Measurements from ENCODE around the gene EPHB3.
"Not testable (repeated sequence)": the region's sequence is repeated elsewhere in the genome, so short reads cannot be mapped to it uniquely, and the experiment has no call there.

EPHB3 gene

GRCh38 chr3:184602372-184603150 lies 41.0 kb downstream of the EPHB3 start:
- Mint-ChIP-seq H3K4me1 (ENCODE audit: low read depth) (no peaks in the 10 kb centered on the region), H3K4me3 (no peak overlapping the region), H3K27me3 (ENCODE audit: low read depth) (peaks cover 66% of the 10 kb centered on the region), H3K36me3 (ENCODE audit: low read depth) (peaks cover 2% of the 10 kb centered on the region), H3K9me3 (no peaks in the 10 kb centered on the region), H3K27ac (no peak overlapping the region)

DNA sequence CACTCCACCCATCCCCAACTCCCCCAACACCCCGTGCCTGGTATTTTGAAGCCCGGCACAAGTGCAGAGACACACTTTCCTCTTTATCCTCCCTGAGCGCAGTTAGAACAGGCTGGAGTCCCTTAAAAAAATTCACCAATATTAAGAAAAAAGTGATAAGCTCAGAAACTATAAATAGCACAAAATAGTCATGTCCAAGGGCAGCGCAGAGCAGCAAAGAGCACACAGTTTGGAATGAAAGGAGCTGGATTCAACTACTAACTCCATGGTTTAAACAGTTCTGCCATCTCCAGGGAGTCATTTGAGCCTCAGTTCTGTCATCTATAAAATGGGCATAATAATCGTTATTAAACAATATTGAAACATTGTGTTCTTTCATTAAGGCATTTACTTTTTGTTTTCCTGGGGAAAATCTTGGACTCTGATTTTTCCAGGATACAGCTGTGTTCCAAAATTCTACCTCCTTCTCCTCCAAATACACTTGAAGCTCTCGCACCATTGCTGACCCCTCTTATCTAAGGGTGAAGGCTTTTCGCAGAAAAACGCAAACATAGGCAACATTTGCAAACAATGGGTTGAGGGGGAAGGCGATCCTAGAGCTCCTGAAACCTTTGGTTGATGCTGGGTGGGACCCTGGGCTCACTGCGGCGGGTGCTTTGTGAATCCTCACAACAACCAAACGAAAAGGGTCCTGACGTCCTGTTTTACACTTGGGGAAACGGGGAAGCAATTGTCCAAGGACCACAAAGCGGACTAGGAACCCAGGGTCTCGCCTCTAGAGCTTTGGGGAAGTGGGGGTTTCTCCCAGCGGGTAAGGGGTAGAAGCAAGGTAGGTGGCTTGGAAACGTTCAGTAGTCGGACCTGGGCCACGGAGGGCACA lies 41.8 kb downstream of the EPHB3 start:
- Mint-ChIP-seq H3K9me3 (no peaks in the 10 kb centered on the region), H3K4me1 (ENCODE audit: low read depth) (no peaks in the 10 kb centered on the region), H3K4me3 (no peak overlapping the region), H3K36me3 (ENCODE audit: low read depth) (peaks cover 2% of the 10 kb centered on the region), H3K27ac (no peak overlapping the region), H3K27me3 (ENCODE audit: low read depth) (peaks cover 66% of the 10 kb centered on the region)

GRCh38 chr3:184604039-184604601 lies 42.5 kb downstream of the EPHB3 start:
- Mint-ChIP-seq H3K27me3 (ENCODE audit: low read depth) (peaks cover 66% of the 10 kb centered on the region), H3K4me1 (ENCODE audit: low read depth) (no peaks in the 10 kb centered on the region), H3K4me3 (no peak overlapping the region), H3K27ac (no peak overlapping the region), H3K9me3 (no peaks in the 10 kb centered on the region), H3K36me3 (ENCODE audit: low read depth) (peaks cover 2% of the 10 kb centered on the region)

GRCh38 chr3:184604615-184605290 lies 43.2 kb downstream of the EPHB3 start:
- H3K4me3 Mint-ChIP-seq = no peak overlapping the region
- H3K27me3 Mint-ChIP-seq (ENCODE audit: low read depth) = peaks cover 65% of the 10 kb centered on the region
- H3K4me1 Mint-ChIP-seq (ENCODE audit: low read depth) = no peaks in the 10 kb centered on the region
- no peak overlapping the region for H3K27ac Mint-ChIP-seq
- peaks cover 2% of the 10 kb centered on the region for H3K36me3 Mint-ChIP-seq (ENCODE audit: low read depth)
- no peaks in the 10 kb centered on the region for H3K9me3 Mint-ChIP-seq

DNA sequence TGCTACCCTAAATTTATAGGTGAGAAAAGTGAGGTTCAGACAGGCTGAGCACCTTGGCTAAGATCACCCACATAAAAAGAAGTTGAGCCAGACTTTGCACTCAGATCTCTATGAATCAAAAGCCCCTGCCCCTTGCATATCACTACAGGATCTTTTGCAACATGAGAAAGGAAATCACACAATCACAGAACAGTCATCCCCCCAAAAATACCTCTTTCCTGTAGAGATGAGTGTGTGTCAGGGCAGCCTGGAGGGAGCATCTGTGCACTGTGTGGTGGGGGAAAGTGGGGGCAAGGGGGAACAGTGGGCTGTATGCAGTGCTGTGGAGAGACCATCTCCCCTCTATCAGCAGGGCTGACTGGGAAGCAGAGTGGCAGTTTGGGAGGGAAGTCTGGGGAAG lies 46.6 kb downstream of the EPHB3 start:
- Mint-ChIP-seq H3K27ac (no peak overlapping the region), H3K27me3 (ENCODE audit: low read depth) (peaks cover 36% of the 10 kb centered on the region), H3K4me1 (ENCODE audit: low read depth) (no peaks in the 10 kb centered on the region), H3K4me3 (no peak overlapping the region), H3K36me3 (ENCODE audit: low read depth) (no peaks in the 10 kb centered on the region), H3K9me3 (no peaks in the 10 kb centered on the region)

GRCh38 chr3:184609476-184610244 lies 48.1 kb downstream of the EPHB3 start:
- no peak overlapping the region for H3K27ac Mint-ChIP-seq
- no peaks in the 10 kb centered on the region for H3K36me3 Mint-ChIP-seq (ENCODE audit: low read depth)
- H3K27me3 Mint-ChIP-seq (ENCODE audit: low read depth) = peaks cover 29% of the 10 kb centered on the region
- H3K9me3 Mint-ChIP-seq = no peaks in the 10 kb centered on the region
- H3K4me1 Mint-ChIP-seq (ENCODE audit: low read depth) = no peaks in the 10 kb centered on the region
- no peak overlapping the region for H3K4me3 Mint-ChIP-seq

- Mint-ChIP-seq H3K9me3 (no peaks in the 10 kb centered on the region), H3K27ac (no peak overlapping the region), H3K4me1 (ENCODE audit: low read depth) (no peaks in the 10 kb centered on the region), H3K4me3 (no peak overlapping the region), H3K27me3 (ENCODE audit: low read depth) (peaks cover 26% of the 10 kb centered on the region), H3K36me3 (ENCODE audit: low read depth) (no peaks in the 10 kb centered on the region)
Measured at GRCh38 chr3:184610245-184610871, 48.8 kb downstream of the EPHB3 start.

DNA sequence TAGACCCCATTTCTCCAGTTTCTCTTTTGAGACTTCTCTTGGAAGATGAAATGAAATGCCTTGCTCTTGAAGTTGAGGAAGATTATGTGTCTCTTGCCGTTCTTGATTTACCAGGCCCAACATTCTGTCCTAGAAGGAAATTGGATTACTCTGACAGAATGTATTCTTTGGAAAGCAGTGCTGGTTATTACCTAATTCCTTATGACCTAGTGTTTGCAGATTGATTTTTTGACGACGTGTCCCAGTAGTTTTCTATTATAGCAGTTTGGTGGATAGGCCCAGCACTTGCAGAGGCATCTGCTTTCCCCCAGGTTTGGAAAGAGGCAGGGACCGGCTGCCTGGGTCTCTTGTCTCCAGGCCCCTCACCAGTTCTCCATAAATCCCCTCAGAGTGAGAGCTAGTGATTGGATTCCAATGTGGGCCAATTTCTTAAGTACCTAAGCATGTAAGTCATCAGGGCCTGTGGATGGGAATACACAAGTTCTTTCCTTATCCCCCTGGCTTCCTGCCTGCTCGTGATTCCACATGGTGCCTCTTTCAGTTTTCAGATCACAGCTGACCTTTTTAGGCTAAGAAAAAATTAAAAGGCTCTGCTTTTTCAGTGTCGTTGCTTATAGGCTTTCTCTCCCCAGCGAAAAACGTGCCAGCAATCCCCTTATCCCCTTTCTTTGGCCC lies 50.2 kb downstream of the EPHB3 start:
- no peak overlapping the region for H3K27ac Mint-ChIP-seq
- H3K4me1 Mint-ChIP-seq (ENCODE audit: low read depth) = no peaks in the 10 kb centered on the region
- peaks cover 15% of the 10 kb centered on the region for H3K27me3 Mint-ChIP-seq (ENCODE audit: low read depth)
- H3K9me3 Mint-ChIP-seq = no peaks in the 10 kb centered on the region
- no peak overlapping the region for H3K4me3 Mint-ChIP-seq
- H3K36me3 Mint-ChIP-seq (ENCODE audit: low read depth) = no peaks in the 10 kb centered on the region

- H3K4me3 Mint-ChIP-seq = no peak overlapping the region
- H3K9me3 Mint-ChIP-seq = no peaks in the 10 kb centered on the region
- no peaks in the 10 kb centered on the region for H3K36me3 Mint-ChIP-seq (ENCODE audit: low read depth)
- peaks cover 11% of the 10 kb centered on the region for H3K27me3 Mint-ChIP-seq (ENCODE audit: low read depth)
- H3K4me1 Mint-ChIP-seq (ENCODE audit: low read depth) = no peaks in the 10 kb centered on the region
- no peak overlapping the region for H3K27ac Mint-ChIP-seq
Measured at GRCh38 chr3:184615396-184615795, 53.8 kb downstream of the EPHB3 start.

DNA sequence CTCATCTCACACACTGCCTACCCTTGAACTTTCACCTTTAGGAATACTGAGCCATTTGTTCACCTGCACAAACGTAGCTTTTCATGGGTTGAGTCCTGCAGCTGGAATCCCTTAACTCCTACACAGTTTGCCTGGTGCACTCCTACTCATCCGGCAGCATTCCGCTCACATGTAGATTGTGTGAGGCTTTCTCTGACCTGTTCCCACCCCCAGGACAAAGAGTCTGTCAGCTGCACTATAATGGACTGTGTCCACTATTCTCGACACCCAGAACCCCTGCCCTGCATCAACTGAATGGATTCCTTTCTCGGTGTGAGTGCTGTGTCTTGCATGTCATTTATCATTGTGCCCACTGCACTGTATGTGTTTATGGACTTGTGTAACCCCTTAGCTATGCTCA lies 54.9 kb downstream of the EPHB3 start:
- peaks cover 11% of the 10 kb centered on the region for H3K27me3 Mint-ChIP-seq (ENCODE audit: low read depth)
- no peaks in the 10 kb centered on the region for H3K4me1 Mint-ChIP-seq (ENCODE audit: low read depth)
- H3K27ac Mint-ChIP-seq = no peak overlapping the region
- no peaks in the 10 kb centered on the region for H3K9me3 Mint-ChIP-seq
- no peaks in the 10 kb centered on the region for H3K36me3 Mint-ChIP-seq (ENCODE audit: low read depth)
- no peak overlapping the region for H3K4me3 Mint-ChIP-seq

- H3K4me3 Mint-ChIP-seq; H3K4me1 Mint-ChIP-seq (ENCODE audit: low read depth); H3K27ac Mint-ChIP-seq; H3K36me3 Mint-ChIP-seq (ENCODE audit: low read depth); H3K9me3 Mint-ChIP-seq: not testable (repeated sequence)
- peaks cover 11% of the 10 kb centered on the region for H3K27me3 Mint-ChIP-seq (ENCODE audit: low read depth)
Measured at GRCh38 chr3:184617306-184617705, 55.7 kb downstream of the EPHB3 start.

GRCh38 chr3:184618811-184619210 lies 57.2 kb downstream of the EPHB3 start:
- H3K27me3 Mint-ChIP-seq (ENCODE audit: low read depth) = peaks cover 11% of the 10 kb centered on the region
- H3K36me3 Mint-ChIP-seq (ENCODE audit: low read depth) = no peaks in the 10 kb centered on the region
- no peak overlapping the region for H3K27ac Mint-ChIP-seq
- H3K4me1 Mint-ChIP-seq (ENCODE audit: low read depth) = no peaks in the 10 kb centered on the region
- H3K9me3 Mint-ChIP-seq = no peaks in the 10 kb centered on the region
- H3K4me3 Mint-ChIP-seq = no peak overlapping the region

DNA sequence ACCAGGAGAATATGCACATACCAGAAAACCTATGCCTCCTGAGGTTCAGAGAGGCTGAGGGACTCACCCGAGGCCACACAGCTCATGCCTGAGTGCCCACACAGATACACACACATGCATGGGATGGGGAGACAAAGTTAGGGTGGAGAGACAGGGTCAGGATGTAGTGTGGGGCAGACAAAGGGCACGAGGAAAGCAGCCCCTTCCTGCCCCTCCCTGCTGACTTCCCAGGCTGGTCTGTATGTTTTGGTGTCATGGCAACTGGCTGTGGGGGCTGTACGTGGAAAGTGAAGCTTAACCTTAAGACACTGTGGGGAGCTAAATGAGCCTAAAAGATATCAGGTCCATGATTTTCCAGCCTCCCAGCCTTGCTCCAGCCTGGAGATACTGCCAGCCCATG lies 57.8 kb downstream of the EPHB3 start:
- H3K4me3 Mint-ChIP-seq = no peak overlapping the region

More for the DNA sequence above, 57.8 kb downstream of the EPHB3 start:
- H3K27ac Mint-ChIP-seq = no peak overlapping the region
- no peaks in the 10 kb centered on the region for H3K9me3 Mint-ChIP-seq
- no peaks in the 10 kb centered on the region for H3K36me3 Mint-ChIP-seq (ENCODE audit: low read depth)
- H3K27me3 Mint-ChIP-seq (ENCODE audit: low read depth) = peaks cover 10% of the 10 kb centered on the region
- H3K4me1 Mint-ChIP-seq (ENCODE audit: low read depth) = no peaks in the 10 kb centered on the region

All from T-helper 1 cell treated with Interleukin-12 subunit alpha and Interleukin-12 subunit beta and Interleukin-4 antibody, amounts not matched to agents 30 μg/mL and 1 μg/mL, for 36 hours (primary cell).